ENCODE data around the gene GRID1. TPM values are rescaled to one million over a fixed set of nuclear protein-coding genes. Genes with fewer than 3 reads are reported as not detected.

Gene GRID1
- total and polyA plus RNA-seq, 9 of the 15 experiments (the other 6 are each of a cell fraction or from before 2014, with no cell fraction given) = 0.01 to 7.2 (median 1.2) TPM

DNA sequence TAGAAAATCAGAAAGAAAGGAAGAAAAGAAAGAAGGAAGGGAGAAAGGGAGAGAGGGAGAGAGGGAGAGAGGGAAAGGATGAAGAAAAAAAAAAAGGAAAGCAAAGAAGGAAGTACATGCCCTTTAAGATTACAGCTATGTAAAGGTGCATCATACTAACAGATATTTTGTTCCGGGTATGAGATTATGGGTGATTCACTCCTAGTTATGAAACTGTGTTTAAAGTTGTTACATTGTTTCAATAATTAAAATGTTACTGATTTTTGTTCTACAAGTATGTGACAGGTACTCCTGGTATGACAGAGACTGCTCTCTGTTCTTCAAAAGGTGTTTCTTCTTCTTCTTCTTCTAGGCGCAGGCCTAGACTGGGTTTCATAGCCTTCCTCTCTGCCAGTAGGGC lies 808.9 kb downstream of the GRID1 start:
- Histone ChIP-seq H3K27ac (ENCODE audit: extremely low read depth, low read depth, low read length) (no peak overlapping the region), H4K20me1 (replicated peaks; ENCODE audit: control insufficient read depth, insufficient read depth, low read length) (no peaks in the 10 kb centered on the region), H3K9me1 (ENCODE audit: control insufficient read depth, insufficient read depth, low read length) (no peaks in the 10 kb centered on the region), H3K4me3 (no peak overlapping the region), H3K9me3 (replicated peaks; ENCODE audit: control insufficient read depth, insufficient read depth, low read depth, low read length) (no peaks in the 10 kb centered on the region), H2AFZ (ENCODE audit: low read depth, low read length) (no peak overlapping the region), H3K36me3 (ENCODE audit: control insufficient read depth, insufficient read depth, low read length) (no peaks in the 10 kb centered on the region), H3K9ac (ENCODE audit: insufficient read depth in 1 of 2, low read depth in 2 of 2, low read length in 2 of 2) (no peak overlapping the region), H3K27me3 (ENCODE audit: control insufficient read depth in 2 of 2, insufficient read depth in 2 of 2, low read length in 2 of 2) (no peaks in the 10 kb centered on the region), H3K4me2 (ENCODE audit: insufficient read depth, low read length) (no peak overlapping the region), H3K4me1 (replicated peaks in 1 of 2; ENCODE audit: control insufficient read depth in 2 of 2, insufficient read depth in 2 of 2, low read length in 2 of 2) (no peaks in the 10 kb centered on the region), H3K79me2 (ENCODE audit: control insufficient read depth, insufficient read depth, low read length) (no peaks in the 10 kb centered on the region)
- no peak for TF ChIP-seq RFX7 (CRISPR knock-in tag; IDR thresholded peaks at IDR 0.05)
- FAIRE-seq = no peak
- in situ Hi-C loops (cut with MboI) (no loop called here), intact Hi-C loops (cut with micrococcal nuclease) (no loop called here)
- DNase-seq (ENCODE audit: extremely low read depth in 1 of 4, low spot score in 3 of 4) = no peak
- WGBS (ENCODE audit: insufficient coverage, low coverage, missing lambda C conversion rate) = 0% methylated on average over 2 of the region's 2 CpGs
- POLR2A ChIA-PET = interaction anchor here (0.5 kb wide), 1 partner anchor 898 kb away, joined by 3 read pairs; no protein-coding TSS in a partner anchor
- ATAC-seq = no peak
- no TSS peak for BruUV-seq (replicated peaks)
- CTCF ChIA-PET (ENCODE audit: low intra/inter-chr PET ratio) = no interaction called here

GRCh38 chr10:85557077-85557476 lies 809.5 kb downstream of the GRID1 start:
- H3K9ac ChIP-seq (ENCODE audit: insufficient read depth in 1 of 2, low read depth in 2 of 2, low read length in 2 of 2) = no peak overlapping the region
- DNase-seq (ENCODE audit: extremely low read depth in 1 of 4, low spot score in 3 of 4) (no peak), FAIRE-seq (no peak), ATAC-seq (no peak)
- H3K9me3 ChIP-seq (replicated peaks; ENCODE audit: control insufficient read depth, insufficient read depth, low read depth, low read length) = no peaks in the 10 kb centered on the region
- in situ Hi-C loops (cut with MboI) = no loop called here
- no peaks in the 10 kb centered on the region for H3K36me3 ChIP-seq (ENCODE audit: control insufficient read depth, insufficient read depth, low read length)
- no peaks in the 10 kb centered on the region for H3K4me1 ChIP-seq (replicated peaks in 1 of 2; ENCODE audit: control insufficient read depth in 2 of 2, insufficient read depth in 2 of 2, low read length in 2 of 2)
- no peak overlapping the region for H3K4me3 ChIP-seq
- no TSS peak for BruUV-seq (replicated peaks)
- no peak overlapping the region for H2AFZ ChIP-seq (ENCODE audit: low read depth, low read length)
- H3K27ac ChIP-seq (ENCODE audit: extremely low read depth, low read depth, low read length) = no peak overlapping the region
- no peaks in the 10 kb centered on the region for H3K27me3 ChIP-seq (ENCODE audit: control insufficient read depth in 2 of 2, insufficient read depth in 2 of 2, low read length in 2 of 2)
- POLR2A ChIA-PET = interaction anchor here (0.5 kb wide), 1 partner anchor 897 kb away, joined by 3 read pairs; no protein-coding TSS in a partner anchor
- TF ChIP-seq CEBPB (tag; IDR thresholded peaks at IDR 0.05) (peak; percentile 55; the same call in 1 of the 2 replicates), FOXJ2 (tag; IDR thresholded peaks at IDR 0.05) (peak; percentile 23; the same call in 1 of the 2 replicates), CEBPG (CRISPR knock-in tag; IDR thresholded peaks at IDR 0.05) (no peak), CEBPG (tag; conservative IDR thresholded peaks at IDR 0.05 in 1 of 2, IDR thresholded peaks at IDR 0.05 in 1 of 2) (no peak)
- intact Hi-C loops (cut with micrococcal nuclease) = no loop called here
- H3K4me2 ChIP-seq (ENCODE audit: insufficient read depth, low read length) = no peak overlapping the region
- H3K9me1 ChIP-seq (ENCODE audit: control insufficient read depth, insufficient read depth, low read length) = no peaks in the 10 kb centered on the region
- CTCF ChIA-PET (ENCODE audit: low intra/inter-chr PET ratio) = no interaction called here
- 2% methylated on average over 2 of the region's 2 CpGs for WGBS (ENCODE audit: insufficient coverage, low coverage, missing lambda C conversion rate)
- no peaks in the 10 kb centered on the region for H3K79me2 ChIP-seq (ENCODE audit: control insufficient read depth, insufficient read depth, low read length)
- H4K20me1 ChIP-seq (replicated peaks; ENCODE audit: control insufficient read depth, insufficient read depth, low read length) = no peaks in the 10 kb centered on the region

MicroRNAs within 50 kb of the gene (microRNA counts, 767-probe panel; counts per million panel counts)
- not detected for microRNA hsa-miR-346

Small RNA genes within 50 kb of the gene (microRNA-seq; reads per million reads assigned to microRNA genes)
- not detected for gene MIR346 (ENCODE audit: borderline microRNAs expressed)

Small RNA genes within 50 kb of the gene (small RNA-seq; reads per million reads assigned to genes)
- gene MIR346 = not detected
- gene RF02271 = not detected
- not detected for gene RN7SKP238
- gene RNA5SP322 = 0.15 reads per million

Other genes with a start within 250 kb of the GRID1 start
- 25.8 and 27.7 TPM in 2 replicates for gene WAPL, start 155.0 kb upstream of the GRID1 start, total RNA-seq (2014; rRNA removed)
- gene WAPL, start 155.0 kb upstream of the GRID1 start, total RNA-seq (2014; rRNA removed; fragmentation: Illumina TruSeq; extraction: Trizol) = 36.4 and 41.5 TPM in 2 replicates
- 34.0 and 34.4 TPM in 2 replicates for gene WAPL, start 155.0 kb upstream of the GRID1 start, total RNA-seq (2015; rRNA removed; fragmentation: Illumina TruSeq; extraction: Trizol)
- 24.5 and 27.0 TPM in 2 replicates for gene WAPL, start 155.0 kb upstream of the GRID1 start, total RNA-seq (2021)
- gene WAPL, start 155.0 kb upstream of the GRID1 start, polyA plus RNA-seq (2011; rRNA removed) = 13.5 and 18.4 TPM in 2 replicates
- gene WAPL, start 155.0 kb upstream of the GRID1 start, polyA plus RNA-seq (2014; fragmentation: Illumina TruSeq; extraction: Trizol) = 21.0 and 25.3 TPM in 2 replicates
- gene WAPL, start 155.0 kb upstream of the GRID1 start, polyA plus RNA-seq (2014; fragmentation: Nextera tagmentation; extraction: Ambion mirVana) = 10 to 100 TPM; 14.3 to 21.9 TPM
- gene WAPL, start 155.0 kb upstream of the GRID1 start, polyA plus RNA-seq (2014; rRNA removed) = 15.1 and 17.9 TPM in 2 replicates